HFFc6 (cell line): ENCODE data around the gene SLC22A12. TPM values are rescaled to one million over a fixed set of nuclear protein-coding genes. Genes with fewer than 3 reads are reported as not detected.

ENCODE experiments used
- DNase-seq: peaks from one replicate; pipeline ENCODE4 v3.0.0-alpha.2; 2018
- H3K27ac Mint-ChIP-seq: 2 replicates; pipeline ENCODE4 v1.8.0; 2020; ENCODE audit warnings: mild to moderate bottlenecking, mixed read lengths
- H3K27me3 Mint-ChIP-seq: 2 replicates; pipeline ENCODE4 v1.8.0; 2021; ENCODE audit warnings: mild to moderate bottlenecking, moderate library complexity, mixed read lengths; ENCODE audit not compliant: insufficient read depth
- H3K36me3 Mint-ChIP-seq: 2 replicates; pipeline ENCODE4 v1.8.0; 2021; ENCODE audit warnings: low read depth, mixed read lengths
- H3K4me1 Mint-ChIP-seq: 2 replicates; pipeline ENCODE4 v1.8.0; 2020; ENCODE audit warnings: low read depth, mixed read lengths
- H3K4me3 Mint-ChIP-seq: 2 replicates; pipeline ENCODE4 v1.8.0; 2020; ENCODE audit warnings: mild to moderate bottlenecking, moderate library complexity, mixed read lengths
- H3K9me3 Mint-ChIP-seq: 2 replicates; pipeline ENCODE4 v1.8.0; 2020; ENCODE audit warnings: mild to moderate bottlenecking, mixed read lengths
- total RNA-seq, 6 experiments: library from RNA; stranded (reverse); fragmentation: NEBNext Ultra II Directional; extraction: Animal tissue kit (Norgen Biotek cat#: 25700); gene quantifications; 2 replicates in 1 of 6; 3 replicates in 5 of 6; pipeline ENCODE4 v1.2.3, GENCODE V29; 2021
- TF ChIP-seq, protein P1 (sequence below): fragments of 200-600 bp; sonication (generic); IDR thresholded peaks from 2 replicates; pipeline ENCODE4 v1.5.0; 2021; ENCODE audit warnings: antibody characterized with exemption, mild to moderate bottlenecking

Gene SLC22A12
- total RNA-seq, 6 experiments from 2014 or later = not detected

- DNase-seq = no peak
- Mint-ChIP-seq H3K36me3 (no peaks in the 10 kb centered on the region), H3K27ac (no peak overlapping the region), H3K4me1 (no peaks in the 10 kb centered on the region), H3K27me3 (peaks cover 17% of the 10 kb centered on the region), H3K9me3 (no peaks in the 10 kb centered on the region), H3K4me3 (no peak overlapping the region)
- TF ChIP-seq, protein P1, sequence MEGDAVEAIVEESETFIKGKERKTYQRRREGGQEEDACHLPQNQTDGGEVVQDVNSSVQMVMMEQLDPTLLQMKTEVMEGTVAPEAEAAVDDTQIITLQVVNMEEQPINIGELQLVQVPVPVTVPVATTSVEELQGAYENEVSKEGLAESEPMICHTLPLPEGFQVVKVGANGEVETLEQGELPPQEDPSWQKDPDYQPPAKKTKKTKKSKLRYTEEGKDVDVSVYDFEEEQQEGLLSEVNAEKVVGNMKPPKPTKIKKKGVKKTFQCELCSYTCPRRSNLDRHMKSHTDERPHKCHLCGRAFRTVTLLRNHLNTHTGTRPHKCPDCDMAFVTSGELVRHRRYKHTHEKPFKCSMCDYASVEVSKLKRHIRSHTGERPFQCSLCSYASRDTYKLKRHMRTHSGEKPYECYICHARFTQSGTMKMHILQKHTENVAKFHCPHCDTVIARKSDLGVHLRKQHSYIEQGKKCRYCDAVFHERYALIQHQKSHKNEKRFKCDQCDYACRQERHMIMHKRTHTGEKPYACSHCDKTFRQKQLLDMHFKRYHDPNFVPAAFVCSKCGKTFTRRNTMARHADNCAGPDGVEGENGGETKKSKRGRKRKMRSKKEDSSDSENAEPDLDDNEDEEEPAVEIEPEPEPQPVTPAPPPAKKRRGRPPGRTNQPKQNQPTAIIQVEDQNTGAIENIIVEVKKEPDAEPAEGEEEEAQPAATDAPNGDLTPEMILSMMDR = no peak
Observed at GRCh38 chr11:64639885-64640284, 48.9 kb downstream of the SLC22A12 start.

GRCh38 chr11:64641596-64642417, 50.8 kb downstream of the SLC22A12 start:
- Mint-ChIP-seq H3K4me3 (no peak overlapping the region), H3K27me3 (peaks cover 28% of the 10 kb centered on the region), H3K36me3 (no peaks in the 10 kb centered on the region), H3K27ac (no peak overlapping the region), H3K9me3 (no peaks in the 10 kb centered on the region), H3K4me1 (no peaks in the 10 kb centered on the region)
- TF ChIP-seq, protein P1 = no peak
- DNase-seq = no peak

- no peak overlapping the region for H3K4me3 Mint-ChIP-seq
- H3K27me3 Mint-ChIP-seq = peaks cover 30% of the 10 kb centered on the region
- H3K36me3 Mint-ChIP-seq = no peaks in the 10 kb centered on the region
- H3K27ac Mint-ChIP-seq = no peak overlapping the region
- TF ChIP-seq, protein P1 = no peak
- no peaks in the 10 kb centered on the region for H3K9me3 Mint-ChIP-seq
- H3K4me1 Mint-ChIP-seq = no peaks in the 10 kb centered on the region
- no peak for DNase-seq
Observed at GRCh38 chr11:64642418-64642735, 51.4 kb downstream of the SLC22A12 start.

GRCh38 chr11:64642871-64643255, 51.8 kb downstream of the SLC22A12 start:
- Mint-ChIP-seq H3K27me3 (peaks cover 35% of the 10 kb centered on the region), H3K9me3 (no peaks in the 10 kb centered on the region), H3K4me3 (no peak overlapping the region), H3K4me1 (no peaks in the 10 kb centered on the region), H3K27ac (no peak overlapping the region), H3K36me3 (no peaks in the 10 kb centered on the region)
- TF ChIP-seq, protein P1 = no peak
- no peak for DNase-seq

- Mint-ChIP-seq H3K4me3 (no peak overlapping the region), H3K4me1 (no peaks in the 10 kb centered on the region), H3K36me3 (no peaks in the 10 kb centered on the region), H3K27me3 (peaks cover 40% of the 10 kb centered on the region), H3K27ac (no peak overlapping the region), H3K9me3 (no peaks in the 10 kb centered on the region)
- TF ChIP-seq, protein P1 = no peak
- no peak for DNase-seq
Observed at GRCh38 chr11:64643256-64643881, 52.3 kb downstream of the SLC22A12 start.
